ENCODE data around the gene CRIP2.

DNA sequence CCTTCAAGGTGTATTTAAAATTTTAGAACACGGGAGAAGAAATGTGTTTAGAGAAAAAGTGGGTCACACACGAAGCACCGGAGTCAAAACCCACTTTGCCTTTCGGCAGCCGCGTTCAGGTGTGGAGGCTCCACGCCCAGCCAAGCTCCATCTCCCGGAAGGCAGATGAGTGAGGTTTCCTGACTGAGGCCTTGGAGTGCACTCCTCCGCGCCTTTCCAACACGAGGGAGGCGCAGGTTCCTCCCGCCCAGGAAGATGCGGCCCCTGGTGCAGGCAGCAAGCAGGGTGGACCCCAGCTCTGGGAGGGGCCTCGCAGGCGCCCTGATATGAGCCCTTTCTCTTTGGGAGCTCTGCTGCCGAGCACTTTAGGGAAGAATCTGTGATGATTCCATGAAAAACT, 32.5 kb upstream of the CRIP2 start:
- no peak for TF ChIP-seq CTCF (IDR thresholded peaks at IDR 0.05)
- no peak for TF ChIP-seq POLR2A (IDR thresholded peaks at IDR 0.05)
